ENCODE results near the gene AK9. TPM values are rescaled to one million over a fixed set of nuclear protein-coding genes. Genes with fewer than 3 reads are reported as not detected.

Gene AK9
- polyA plus RNA-seq = 11.2 and 25.7 TPM in 2 replicates

GRCh38 chr6:109690737-109691621 is at the start of gene AK9, which contains the start of gene FIG4:
Gene AK9 (minus strand): TSS chr6:109691202. CDS start chr6:109675745, 15,457 bp downstream.
Gene FIG4 (plus strand): TSS chr6:109691296. CDS start chr6:109691436, 140 bp downstream.

GRCh38 chr6:109482905-109483734 is 207.9 kb downstream of the AK9 start, which contains the start of gene ZBTB24:
Gene ZBTB24 (minus strand): TSS chr6:109483219. CDS start chr6:109482026, 1,193 bp downstream.

GRCh38 chr6:109455437-109456110 is 235.4 kb downstream of the AK9 start, which contains the start of gene MICAL1:
Gene MICAL1 (minus strand): TSS chr6:109455772. CDS start chr6:109454196, 1,576 bp downstream.

Other genes starting within 250 kb of the AK9 start
- 0.23 and 1.7 TPM in 2 replicates for gene MICAL1, start 235.4 kb downstream of the AK9 start, polyA plus RNA-seq
- gene ZBTB24, start 208.0 kb downstream of the AK9 start, polyA plus RNA-seq = 1.2 and 2.9 TPM in 2 replicates
- gene FIG4, start 94 bp upstream of the AK9 start, polyA plus RNA-seq = 35.2 and 40.5 TPM in 2 replicates